IMR-90 (cell line): ENCODE results near the gene GIPR. TPM values are rescaled to one million over a fixed set of nuclear protein-coding genes. Genes with fewer than 3 reads are reported as not detected.

Source experiments
- ATAC-seq: fragments of 200-7000 bp; cut with Tn5 transposase; 2 replicates; pipeline ENCODE4 v1.9.1; 2020; ENCODE audit warnings: low read depth, mild to moderate bottlenecking, moderate library complexity
- Bru-seq: library from RNA; stranded (reverse); fragments of 400-500 nt; gene quantifications from one replicate; lab custom pipeline; 2021; lab: Mats Ljungman, UMichigan
- BruChase-seq, 2 experiments: library from RNA; stranded (reverse); fragments of 400-500 nt; gene quantifications; one replicate each; lab custom pipeline; 2021; lab: Mats Ljungman, UMichigan
- BruUV-seq: library from RNA; stranded (reverse); fragments of 400-500 nt; replicated peaks from 2 replicates; lab custom pipeline; 2021; lab: Mats Ljungman, UMichigan
- CTCF ChIA-PET: fragments of 300-600 bp; formaldehyde crosslinking; extraction: SDS; loops from one replicate; lab custom pipeline; 2021; ENCODE audit warnings: antibody characterized with exemption; lab: Yijun Ruan, JAX
- POLR2A ChIA-PET: fragments of 300-600 bp; sonication (Branson Sonifier 250); formaldehyde crosslinking; loops from one replicate; lab custom pipeline; 2022; ENCODE audit warnings: antibody characterized with exemption; ENCODE audit not compliant: unreplicated experiment; lab: Charles Lee
- DNase-seq: peaks from one replicate; pipeline ENCODE4 v3.0.0; 2013
- H2AFZ ChIP-seq: replicated peaks from 2 replicates; pipeline ENCODE3; 2013; ENCODE audit warnings: low read length, mild to moderate bottlenecking; ENCODE audit not compliant: poor library complexity
- H2AK5ac ChIP-seq: 2 replicates; pipeline ENCODE4 v1.6.1; 2013; ENCODE audit warnings: low read depth, low read length, inconsistent platforms
- H2AK9ac ChIP-seq: replicated peaks from 2 replicates; pipeline ENCODE3; 2013; ENCODE audit warnings: mild to moderate bottlenecking, low read depth, low read length, moderate library complexity; ENCODE audit not compliant: poor library complexity
- H2BK120ac ChIP-seq: 2 replicates; pipeline ENCODE4 v1.6.1; 2013; ENCODE audit warnings: low read depth, low read length, inconsistent platforms
- H2BK15ac ChIP-seq: 3 replicates; pipeline ENCODE4 v1.6.1; 2013; ENCODE audit warnings: low read depth, low read length, inconsistent platforms
- H2BK20ac ChIP-seq: 2 replicates; pipeline ENCODE4 v1.6.1; 2013; ENCODE audit warnings: low read depth, mild to moderate bottlenecking, inconsistent platforms, low read length, moderate library complexity
- H2BK5ac ChIP-seq: 2 replicates; pipeline ENCODE4 v1.6.1; 2013; ENCODE audit warnings: mild to moderate bottlenecking, low read depth, low read length, inconsistent platforms; ENCODE audit not compliant: poor library complexity, severe bottlenecking
- H3K14ac ChIP-seq: replicated peaks from 2 replicates; pipeline ENCODE4 v1.6.1; 2013; ENCODE audit warnings: low read depth, low read length, inconsistent platforms
- H3K18ac ChIP-seq: 2 replicates; pipeline ENCODE4 v1.6.1; 2013; ENCODE audit warnings: low read depth, low read length, control low read depth
- H3K23ac ChIP-seq: 2 replicates; pipeline ENCODE4 v1.6.1; 2013; ENCODE audit warnings: low read depth, low read length, inconsistent platforms
- H3K27ac ChIP-seq: 2 replicates; pipeline ENCODE4 v1.5.1; 2013; ENCODE audit warnings: mild to moderate bottlenecking, control low read depth, low read length; ENCODE audit not compliant: insufficient read depth
- H3K27me3 ChIP-seq: 2 replicates; pipeline ENCODE4 v1.6.1; 2013; ENCODE audit warnings: low read length; ENCODE audit not compliant: control insufficient read depth, insufficient read depth
- H3K36me3 ChIP-seq: 2 replicates; pipeline ENCODE4 v1.6.1; 2013; ENCODE audit warnings: low read length, mixed read lengths; ENCODE audit not compliant: control insufficient read depth, insufficient read depth
- H3K4ac ChIP-seq: 2 replicates; pipeline ENCODE4 v1.6.1; 2013; ENCODE audit warnings: low read depth, low read length, inconsistent platforms
- H3K4me1 ChIP-seq: 2 replicates; pipeline ENCODE4 v1.6.1; 2013; ENCODE audit warnings: low read length, mixed read lengths; ENCODE audit not compliant: control insufficient read depth, insufficient read depth
- H3K4me2 ChIP-seq: 2 replicates; pipeline ENCODE4 v1.6.1; 2013; ENCODE audit warnings: low read depth, mild to moderate bottlenecking, control low read depth, low read length, moderate library complexity
- H3K4me3 ChIP-seq: 2 replicates; pipeline ENCODE4 v1.5.1; 2013; ENCODE audit warnings: low read depth, mild to moderate bottlenecking, control low read depth, low read length, moderate library complexity; ENCODE audit not compliant: insufficient read depth
- H3K56ac ChIP-seq: 2 replicates; pipeline ENCODE4 v1.6.1; 2013; ENCODE audit warnings: low read length, inconsistent platforms; ENCODE audit not compliant: insufficient read depth; ENCODE audit errors: extremely low read depth
- H3K79me1 ChIP-seq, 2 experiments: 2 replicates each; pipeline ENCODE4 v1.6.1; 2013; ENCODE audit warnings: low read length in 2 of 2, inconsistent platforms in 1 of 2, low read depth in 1 of 2
- H3K9ac ChIP-seq: 2 replicates; pipeline ENCODE4 v1.6.1; 2013; ENCODE audit warnings: low read depth, low read length, control low read depth
- H3K9me1 ChIP-seq: 2 replicates; pipeline ENCODE4 v1.6.1; 2013; ENCODE audit warnings: low read length, inconsistent platforms; ENCODE audit not compliant: insufficient read depth
- H3K9me3 ChIP-seq: 2 replicates; pipeline ENCODE4 v1.6.1; 2013; ENCODE audit warnings: low read length; ENCODE audit not compliant: control insufficient read depth, insufficient read depth
- H4K20me1 ChIP-seq: 2 replicates; pipeline ENCODE4 v1.6.1; 2013; ENCODE audit warnings: low read length, inconsistent platforms; ENCODE audit not compliant: insufficient read depth
- H4K5ac ChIP-seq: 2 replicates; pipeline ENCODE4 v1.6.1; 2013; ENCODE audit warnings: mild to moderate bottlenecking, low read depth, low read length, control low read depth
- H4K8ac ChIP-seq, 2 experiments: 2 replicates each; pipeline ENCODE4 v1.6.1; 2013; ENCODE audit warnings: low read depth in 2 of 2, low read length in 2 of 2, control low read depth in 1 of 2, inconsistent platforms in 1 of 2
- H4K91ac ChIP-seq: 2 replicates; pipeline ENCODE4 v1.6.1; 2013; ENCODE audit warnings: low read depth, low read length, inconsistent platforms; ENCODE audit not compliant: insufficient read depth
- CEBPB ChIP-seq: IDR thresholded peaks from 2 replicates; pipeline ENCODE4 v1.6.1; 2012; ENCODE audit warnings: low read depth, low read length, improper control_type of control experiment
- CHD1 ChIP-seq: IDR thresholded peaks from 2 replicates; pipeline ENCODE4 v1.6.1; 2012; ENCODE audit warnings: low read depth, low read length, improper control_type of control experiment
- FOS ChIP-seq: fragments of 150-350 bp; IDR thresholded peaks from 2 replicates; pipeline ENCODE4 v1.6.1; 2016; ENCODE audit warnings: low read depth, low read length
- MAZ ChIP-seq: IDR thresholded peaks from 2 replicates; pipeline ENCODE4 v1.6.1; 2012; ENCODE audit warnings: low read depth, mild to moderate bottlenecking, low read length, improper control_type of control experiment, moderate library complexity, borderline replicate concordance
- SMC3 ChIP-seq: fragments of 150-350 bp; IDR thresholded peaks from 2 replicates; pipeline ENCODE4 v1.6.1; 2016; ENCODE audit warnings: low read depth, mild to moderate bottlenecking, antibody characterized with exemption, low read length, moderate library complexity
- WGBS, 2 experiments: methylation state at CpG; one replicate each; pipeline versions ENCODE4 v1.1.5 to v1.1.7; 2013; ENCODE audit warnings: missing lambda C conversion rate in 2 of 2; ENCODE audit not compliant: insufficient read length in 1 of 2; ENCODE audit errors: extremely low coverage in 2 of 2; 5-methylcytosine and 5-hydroxymethylcytosine counted together
- dilution Hi-C: fragments of 300-500 bp; cut with HindIII; formaldehyde crosslinking; loops from one replicate; pipeline ENCODE4 v1.14.3; 2018; ENCODE audit warnings: low sequenced_read_pairs; ENCODE audit not compliant: unreplicated experiment
- in situ Hi-C: fragments of 300-500 bp; cut with MboI; formaldehyde crosslinking; loops from 3 replicates; pipeline ENCODE4 v1.14.3; 2019; ENCODE audit warnings: low sequenced_read_pairs, inconsistent platforms, mixed read lengths
- intact Hi-C: fragments of 100-400 bp; cut with micrococcal nuclease; formaldehyde crosslinking; loops from 2 replicates; pipeline ENCODE4 v1.10.0; 2022
- long read RNA-seq: library from polyadenylated mRNA; unstranded; transcript quantifications from one replicate; pipeline ENCODE4 v2.0.0, GENCODE V29; 2021; ENCODE audit not compliant: unreplicated experiment
- polyA plus RNA-seq, 3 experiments: library from polyadenylated mRNA; depleted of rRNA; stranded (reverse); fragments of >200 nt; gene quantifications; 2 replicates each; pipeline ENCODE4 v1.2.3, GENCODE V29; 2012; ENCODE audit warnings: low replicate concordance in 1 of 3
- total RNA-seq: library from RNA; depleted of rRNA; stranded (reverse); fragments of >200 nt; gene quantifications from 2 replicates; pipeline ENCODE4 v1.2.3, GENCODE V29; 2012; rRNA removed

The GIPR gene
- total RNA-seq, result 0.18 and 0.28 TPM in 2 replicates
- 0.63 and 1.2 TPM in 2 replicates for polyA plus RNA-seq (2012; rRNA removed)
- 0.35 and 0.55 TPM in 2 replicates for polyA plus RNA-seq (2012; cell fraction: cytosol; rRNA removed)
- polyA plus RNA-seq (2012; cell fraction: nucleus; rRNA removed; ENCODE audit: low replicate concordance), result 13.9 and 14.7 TPM in 2 replicates
- Bru-seq, nascent RNA, result percentile 36 among the genes with signal in this experiment
- percentile 45 among the genes with signal in this experiment for BruChase-seq, experiment 1, labeled RNA remaining after a 6-hour chase
- BruChase-seq, experiment 2, labeled RNA remaining after a 2-hour chase, result percentile 41 among the genes with signal in this experiment
- long read RNA-seq, partial matches to known transcripts, result 0 of 1 reads
- long read RNA-seq, other reads (novel, unspliced or antisense), result 1 of 1 reads

- Histone ChIP-seq H3K36me3 (no peaks in the 10 kb centered on the region), H2AFZ (peak within 1 kb of the TSS; percentile 90), H2BK120ac (peak within 1 kb of the TSS; percentile 12; the same call in 1 of the 2 replicates), H3K9ac (peak within 1 kb of the TSS; percentile 65), H3K27me3 (peaks cover 14% of the 10 kb centered on the region), H4K91ac (peak within 1 kb of the TSS; percentile 6; the same call in 1 of the 2 replicates), H3K4ac (peak within 1 kb of the TSS; percentile 11), H4K5ac (peak within 1 kb of the TSS; percentile 55), H2BK15ac (no peak within 1 kb of the TSS), H3K4me3 (peak within 1 kb of the TSS; percentile 62), H3K23ac (peak within 1 kb of the TSS; percentile 54), H3K9me3 (no peaks in the 10 kb centered on the region), H3K4me2 (peak within 1 kb of the TSS; percentile 99), H3K9me1 (peaks cover 8% of the 10 kb centered on the region), H3K18ac (peak within 1 kb of the TSS; percentile 45; the same call in 1 of the 2 replicates), H2AK9ac (peak within 1 kb of the TSS; percentile 65), H3K56ac (0 out of 2 replicates have a peak within 1 kb of the TSS, but pooled peaks have one; percentile 40), H3K27ac (0 out of 2 replicates have a peak within 1 kb of the TSS, but pooled peaks have one; percentile 1), H4K20me1 (no peaks in the 10 kb centered on the region), H2BK20ac (peak within 1 kb of the TSS; percentile 16; the same call in 1 of the 2 replicates), H3K79me1 (no peaks in the 10 kb centered on the region), H2AK5ac (peak within 1 kb of the TSS; percentile 37; the same call in 1 of the 2 replicates), H4K8ac (peak within 1 kb of the TSS in 1 of 2 experiments; percentile 55; a peak in 2 of 4 replicates), H3K4me1 (peaks cover 5% of the 10 kb centered on the region), H3K14ac (peak within 1 kb of the TSS; percentile 48), H2BK5ac (no peak within 1 kb of the TSS)
- intact Hi-C loops, result no loop called here
- ATAC-seq, result no peak
- no TSS peak for BruUV-seq
- dilution Hi-C loops, result no loop called here
- ChIA-PET CTCF (no interaction called here), POLR2A (interaction anchor here (1.6 kb wide), 1 partner anchor 10 kb away, joined by 5 read pairs; no protein-coding TSS in a partner anchor)
- in situ Hi-C loops, result no loop called here
- peak; percentile 38 for DNase-seq
- WGBS, 2 experiments, result 3% methylated on average over 9 of the region's 15 CpGs; no CpG with 5 or more reads in 1 of the 2 experiments
- TF ChIP-seq FOS, result 0 out of 2 replicates have a peak, but pooled peaks have one; percentile 14
- TF ChIP-seq SMC3, result no peak
- peak; percentile 42 for TF ChIP-seq CEBPB
- TF ChIP-seq MAZ, result no peak
- no peak for TF ChIP-seq CHD1
These were observed at the start of gene GIPR for GRCh38 chr19:45667620-45668341. TSS of gene GIPR (plus strand) at chr19:45668221. CDS start at chr19:45669521, 1,300 bp downstream.
